Measurements from ENCODE around the gene TSPAN9. TPM values are rescaled to one million over a fixed set of nuclear protein-coding genes. Genes with fewer than 3 reads are reported as not detected.

The TSPAN9 gene
- total and polyA plus RNA-seq, 4 donors, result 17.4 to 62.9 (median 34.2) TPM

- no peak overlapping the region for H3K9ac ChIP-seq (ENCODE audit: low read depth in 1 of 2, low read length in 2 of 2)
- H3K36me3 ChIP-seq (ENCODE audit: control insufficient read depth in 4 of 4, insufficient read depth in 3 of 4, low read depth in 1 of 4, low read length in 3 of 4), result peaks cover 0 to 4% (median 0%) of the 10 kb centered on the region in 4 donors
- 80% methylated on average over 6 of the region's 6 CpGs for WGBS
- H3K27ac ChIP-seq (ENCODE audit: low read depth in 1 of 2, low read length in 2 of 2), result no peak overlapping the region
- H3K4me1 ChIP-seq (ENCODE audit: control insufficient read depth in 4 of 4, insufficient read depth in 4 of 4, low read length in 3 of 4), result peaks cover 0 to 9% (median 5%) of the 10 kb centered on the region in 4 donors
- TF ChIP-seq ZBTB33 (IDR thresholded peaks at IDR 0.05), result no peak
- no peak for DNase-seq (ENCODE audit: low spot score)
- no peak overlapping the region for H3K4me3 ChIP-seq (ENCODE audit: low read depth in 1 of 3, low read length in 3 of 3)
- H3K27me3 ChIP-seq (ENCODE audit: control insufficient read depth in 4 of 4, insufficient read depth in 4 of 4, low read length in 3 of 4), result no peaks in the 10 kb centered on the region
- H3K9me3 ChIP-seq (ENCODE audit: control insufficient read depth in 4 of 4, low read length in 3 of 4), result no peaks in the 10 kb centered on the region
Measured at GRCh38 chr12:3296409-3296701, 219.2 kb downstream of the TSPAN9 start.

GRCh38 chr12:3298603-3299002, 221.4 kb downstream of the TSPAN9 start:
- no peak overlapping the region for H3K27ac ChIP-seq (ENCODE audit: low read depth in 1 of 2, low read length in 2 of 2)
- no peaks in the 10 kb centered on the region for H3K36me3 ChIP-seq (ENCODE audit: control insufficient read depth in 4 of 4, insufficient read depth in 3 of 4, low read depth in 1 of 4, low read length in 3 of 4)
- no peak for DNase-seq (ENCODE audit: low spot score)
- H3K4me3 ChIP-seq (ENCODE audit: low read depth in 1 of 3, low read length in 3 of 3), result no peak overlapping the region
- no peaks in the 10 kb centered on the region for H3K27me3 ChIP-seq (ENCODE audit: control insufficient read depth in 4 of 4, insufficient read depth in 4 of 4, low read length in 3 of 4)
- peaks cover 0 to 9% (median 5%) of the 10 kb centered on the region in 4 donors for H3K4me1 ChIP-seq (ENCODE audit: control insufficient read depth in 4 of 4, insufficient read depth in 4 of 4, low read length in 3 of 4)
- H3K9ac ChIP-seq (ENCODE audit: low read depth in 1 of 2, low read length in 2 of 2), result no peak overlapping the region
- 52% methylated on average over 17 of the region's 17 CpGs for WGBS
- H3K9me3 ChIP-seq (ENCODE audit: control insufficient read depth in 4 of 4, low read length in 3 of 4), result no peaks in the 10 kb centered on the region
- TF ChIP-seq ZBTB33 (IDR thresholded peaks at IDR 0.05), result no peak
- no peak for TF ChIP-seq NR2F2 (IDR thresholded peaks at IDR 0.05)
- TF ChIP-seq HNF4G (IDR thresholded peaks at IDR 0.05), result no peak
- no peak for TF ChIP-seq EGR1 (IDR thresholded peaks at IDR 0.05; ENCODE audit: low read depth in 2 of 2)
- TF ChIP-seq, protein P1, sequence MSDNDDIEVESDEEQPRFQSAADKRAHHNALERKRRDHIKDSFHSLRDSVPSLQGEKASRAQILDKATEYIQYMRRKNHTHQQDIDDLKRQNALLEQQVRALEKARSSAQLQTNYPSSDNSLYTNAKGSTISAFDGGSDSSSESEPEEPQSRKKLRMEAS (IDR thresholded peaks at IDR 0.05), result no peak
- TF ChIP-seq, protein P2, sequence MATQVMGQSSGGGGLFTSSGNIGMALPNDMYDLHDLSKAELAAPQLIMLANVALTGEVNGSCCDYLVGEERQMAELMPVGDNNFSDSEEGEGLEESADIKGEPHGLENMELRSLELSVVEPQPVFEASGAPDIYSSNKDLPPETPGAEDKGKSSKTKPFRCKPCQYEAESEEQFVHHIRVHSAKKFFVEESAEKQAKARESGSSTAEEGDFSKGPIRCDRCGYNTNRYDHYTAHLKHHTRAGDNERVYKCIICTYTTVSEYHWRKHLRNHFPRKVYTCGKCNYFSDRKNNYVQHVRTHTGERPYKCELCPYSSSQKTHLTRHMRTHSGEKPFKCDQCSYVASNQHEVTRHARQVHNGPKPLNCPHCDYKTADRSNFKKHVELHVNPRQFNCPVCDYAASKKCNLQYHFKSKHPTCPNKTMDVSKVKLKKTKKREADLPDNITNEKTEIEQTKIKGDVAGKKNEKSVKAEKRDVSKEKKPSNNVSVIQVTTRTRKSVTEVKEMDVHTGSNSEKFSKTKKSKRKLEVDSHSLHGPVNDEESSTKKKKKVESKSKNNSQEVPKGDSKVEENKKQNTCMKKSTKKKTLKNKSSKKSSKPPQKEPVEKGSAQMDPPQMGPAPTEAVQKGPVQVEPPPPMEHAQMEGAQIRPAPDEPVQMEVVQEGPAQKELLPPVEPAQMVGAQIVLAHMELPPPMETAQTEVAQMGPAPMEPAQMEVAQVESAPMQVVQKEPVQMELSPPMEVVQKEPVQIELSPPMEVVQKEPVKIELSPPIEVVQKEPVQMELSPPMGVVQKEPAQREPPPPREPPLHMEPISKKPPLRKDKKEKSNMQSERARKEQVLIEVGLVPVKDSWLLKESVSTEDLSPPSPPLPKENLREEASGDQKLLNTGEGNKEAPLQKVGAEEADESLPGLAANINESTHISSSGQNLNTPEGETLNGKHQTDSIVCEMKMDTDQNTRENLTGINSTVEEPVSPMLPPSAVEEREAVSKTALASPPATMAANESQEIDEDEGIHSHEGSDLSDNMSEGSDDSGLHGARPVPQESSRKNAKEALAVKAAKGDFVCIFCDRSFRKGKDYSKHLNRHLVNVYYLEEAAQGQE (IDR thresholded peaks at IDR 0.05), result no peak
- no peak for TF ChIP-seq JUND (IDR thresholded peaks at IDR 0.05)
- TF ChIP-seq, protein P3, sequence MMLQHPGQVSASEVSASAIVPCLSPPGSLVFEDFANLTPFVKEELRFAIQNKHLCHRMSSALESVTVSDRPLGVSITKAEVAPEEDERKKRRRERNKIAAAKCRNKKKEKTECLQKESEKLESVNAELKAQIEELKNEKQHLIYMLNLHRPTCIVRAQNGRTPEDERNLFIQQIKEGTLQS (IDR thresholded peaks at IDR 0.05), result no peak
- TF ChIP-seq GABPA (IDR thresholded peaks at IDR 0.05 in 1 of 2, conservative IDR thresholded peaks at IDR 0.05 in 1 of 2), result no peak
- TF ChIP-seq RXRA (IDR thresholded peaks at IDR 0.05), result no peak

All from liver (tissue), 9 donors.